ENCODE results near the gene USP46. TPM values are rescaled to one million over a fixed set of nuclear protein-coding genes. Genes with fewer than 3 reads are reported as not detected.

Gene USP46
- total and polyA plus RNA-seq, 2 of the 8 experiments (the other 6 are each of a cell fraction or from before 2014, with no cell fraction given) = 10.6 to 62.4 TPM

- TF ChIP-seq EP300 (IDR thresholded peaks at IDR 0.05; ENCODE audit: borderline replicate concordance in 1 of 2, low read depth in 2 of 2, low read length in 2 of 2) (no peak), CBX5 (IDR thresholded peaks at IDR 0.05; ENCODE audit: low read depth, low read length) (no peak), SIN3A (conservative IDR thresholded peaks at IDR 0.05 in 1 of 2, IDR thresholded peaks at IDR 0.05 in 1 of 2; ENCODE audit: low read depth in 1 of 2, low read length in 2 of 2) (no peak), POLR2A (IDR thresholded peaks at IDR 0.05; ENCODE audit: control extremely low read depth in 1 of 2, low read depth in 2 of 2, low read length in 2 of 2) (no peak)
Measured at GRCh38 chr4:52619591-52619931, 39.5 kb downstream of the USP46 start (continued).
